HCT116 (cell line): ENCODE data around the gene ZGPAT. TPM values are rescaled to one million over a fixed set of nuclear protein-coding genes. Genes with fewer than 3 reads are reported as not detected.

Experiments used
- ATAC-seq: fragments of 200-7000 bp; cut with Tn5 transposase; 2 replicates; pipeline ENCODE4 v1.9.1; 2020; ENCODE audit warnings: mild to moderate bottlenecking, moderate library complexity
- BruUV-seq: library from RNA; stranded (reverse); fragments of 400-500 nt; replicated peaks from 2 replicates; lab custom pipeline; 2021; lab: Mats Ljungman, UMichigan
- CTCF ChIA-PET: fragments of 300-600 bp; sonication (Branson Sonifier 250); formaldehyde crosslinking; loops from one replicate; lab custom pipeline; 2021; ENCODE audit warnings: antibody characterized with exemption; lab: Charles Lee
- POLR2A ChIA-PET: fragments of 300-600, 350-600 bp; sonication (Branson Sonifier 250); formaldehyde crosslinking; loops from one replicate; lab custom pipeline; 2021; ENCODE audit warnings: antibody characterized with exemption; lab: Charles Lee
- RAD21 ChIA-PET, 2 experiments: fragments of 300-600 bp; sonication (Branson Sonifier 250); formaldehyde crosslinking; loops; one replicate each; lab custom pipeline; 2023; ENCODE audit warnings: low total read pairs in 2 of 2; ENCODE audit not compliant: uncharacterized antibody in 2 of 2, unreplicated experiment in 2 of 2, low non-redundant PET in 1 of 2; lab: Charles Lee
- DNase-seq: peaks from one replicate; pipeline ENCODE4 v3.0.0-alpha.2; 2010; ENCODE audit warnings: low read depth, low spot score
- H2AFZ ChIP-seq: fragments of 200-600 bp; shearing (Covaris generic), sonication (generic); 2 replicates; pipeline ENCODE4 v1.6.1; 2017; ENCODE audit warnings: low read depth, mixed run types, mixed read lengths, antibody characterized with exemption, low read length; ENCODE audit not compliant: poor library complexity, severe bottlenecking
- H3K27ac ChIP-seq: 2 replicates; pipeline ENCODE4 v1.5.1; 2012; ENCODE audit warnings: low read depth, low read length
- H3K27me3 ChIP-seq: fragments of 200-600 bp; sonication (generic); 2 replicates; pipeline ENCODE4 v1.6.1; 2016; ENCODE audit warnings: mixed run types, low read length, mixed read lengths; ENCODE audit not compliant: insufficient read depth
- H3K36me3 ChIP-seq, 2 experiments: fragments of 200-500 bp in 1 of 2; fragments of 200-600 bp in 1 of 2; sonication (Bioruptor generic) in 1 of 2; sonication (generic) in 1 of 2; 2 replicates each; pipeline versions ENCODE4 v1.5.1 to v1.6.1; 2014 to 2016; ENCODE audit warnings: low read length in 2 of 2, inconsistent platforms in 1 of 2, mixed read lengths in 1 of 2, mixed run types in 1 of 2; ENCODE audit not compliant: insufficient read depth in 2 of 2, control insufficient read depth in 1 of 2
- H3K4me1 ChIP-seq, 2 experiments: fragments of 200-600 bp in 1 of 2; sonication (generic) in 1 of 2; 2 replicates each; pipeline versions ENCODE4 v1.5.1 to v1.6.1; 2012 to 2017; ENCODE audit warnings: low read length in 2 of 2, inconsistent platforms in 1 of 2, mild to moderate bottlenecking in 1 of 2, mixed read lengths in 1 of 2, mixed run types in 1 of 2, moderate library complexity in 1 of 2; ENCODE audit not compliant: insufficient read depth in 2 of 2, control insufficient read depth in 1 of 2
- H3K4me2 ChIP-seq: fragments of 200-600 bp; sonication (generic); 2 replicates; pipeline ENCODE4 v1.6.1; 2017; ENCODE audit warnings: mixed run types, low read length, mixed read lengths
- H3K4me3 ChIP-seq, 2 experiments: fragments of 200-600 bp in 1 of 2; sonication (generic) in 1 of 2; replicated peaks in 1 of 2; 2 replicates each; pipeline ENCODE4 v1.5.1; 2011 to 2016; ENCODE audit warnings: low read length in 2 of 2, control low read depth in 1 of 2, low read depth in 1 of 2, mild to moderate bottlenecking in 1 of 2, mixed read lengths in 1 of 2, mixed run types in 1 of 2
- H3K79me2 ChIP-seq: fragments of 200-600 bp; sonication (generic); 2 replicates; pipeline ENCODE4 v1.6.1; 2017; ENCODE audit warnings: mild to moderate bottlenecking, mixed run types, low read length, moderate library complexity, mixed read lengths; ENCODE audit not compliant: insufficient read depth
- H3K9ac ChIP-seq: fragments of 200-600 bp; sonication (generic); 2 replicates; pipeline ENCODE4 v1.6.1; 2016; ENCODE audit warnings: low read length, mixed read lengths
- H3K9me2 ChIP-seq: fragments of 200-600 bp; sonication (generic), shearing (Covaris generic); 2 replicates; pipeline ENCODE4 v1.6.1; 2017; ENCODE audit warnings: mixed run types, mild to moderate bottlenecking, moderate library complexity; ENCODE audit not compliant: insufficient read depth
- H3K9me3 ChIP-seq, 2 experiments: fragments of 200-500 bp in 1 of 2; fragments of 200-600 bp in 1 of 2; sonication (Bioruptor generic) in 1 of 2; sonication (generic) in 1 of 2; 2 replicates each; pipeline ENCODE4 v1.6.1; 2014 to 2017; ENCODE audit warnings: low read length in 2 of 2, mixed read lengths in 2 of 2, inconsistent platforms in 1 of 2, low read depth in 1 of 2, mild to moderate bottlenecking in 1 of 2, mixed run types in 1 of 2, moderate library complexity in 1 of 2; ENCODE audit not compliant: control insufficient read depth in 1 of 2, insufficient read depth in 1 of 2
- H4K20me1 ChIP-seq: fragments of 200-600 bp; sonication (generic), shearing (Covaris generic); 2 replicates; pipeline ENCODE4 v1.6.1; 2017; ENCODE audit warnings: mixed run types, mild to moderate bottlenecking, moderate library complexity; ENCODE audit not compliant: insufficient read depth
- CBX3 ChIP-seq: IDR thresholded peaks from 2 replicates; pipeline ENCODE4 v1.6.1; 2012; ENCODE audit warnings: low read depth
- EGR1 ChIP-seq: IDR thresholded peaks from 2 replicates; pipeline ENCODE4 v1.6.1; 2012; ENCODE audit warnings: low read depth
- EZH2 ChIP-seq: fragments of 200-600 bp; sonication (generic); IDR thresholded peaks from 2 replicates; pipeline ENCODE4 v1.6.1; 2017; ENCODE audit warnings: antibody characterized with exemption, mixed run types
- POLR2A ChIP-seq: IDR thresholded peaks from 2 replicates; pipeline ENCODE4 v1.7.0; 2011; ENCODE audit warnings: borderline replicate concordance; ENCODE audit not compliant: insufficient read depth, insufficient read length; ENCODE audit errors: extremely low read depth
- RAD21 ChIP-seq: IDR thresholded peaks from 2 replicates; pipeline ENCODE4 v1.6.1; 2012; ENCODE audit warnings: low read depth, mild to moderate bottlenecking
- REST ChIP-seq: IDR thresholded peaks from 2 replicates; pipeline ENCODE4 v1.6.1; 2012; ENCODE audit warnings: low read depth
- SIN3A ChIP-seq: IDR thresholded peaks from 2 replicates; pipeline ENCODE4 v1.6.1; 2012; ENCODE audit warnings: low read depth
- SP1 ChIP-seq: IDR thresholded peaks from 2 replicates; pipeline ENCODE4 v1.6.1; 2012; ENCODE audit warnings: low read depth
- SRF ChIP-seq: IDR thresholded peaks from 2 replicates; pipeline ENCODE4 v1.6.1; 2012; ENCODE audit warnings: low read depth
- TCF7L2 ChIP-seq: IDR thresholded peaks from 2 replicates; pipeline ENCODE4 v1.7.0; 2011; ENCODE audit warnings: borderline replicate concordance, inconsistent platforms; ENCODE audit not compliant: insufficient read depth, insufficient read length; ENCODE audit errors: extremely low read depth
- YY1 ChIP-seq: IDR thresholded peaks from 2 replicates; pipeline ENCODE4 v1.6.1; 2011; ENCODE audit warnings: low read length, low read depth, moderate library complexity, mild to moderate bottlenecking; ENCODE audit not compliant: insufficient replicate concordance; ENCODE audit errors: extremely low read depth
- ZBTB33 ChIP-seq: IDR thresholded peaks from 2 replicates; pipeline ENCODE4 v1.6.1; 2011; ENCODE audit warnings: mild to moderate bottlenecking, low read length, moderate library complexity; ENCODE audit not compliant: insufficient replicate concordance; ENCODE audit errors: extremely low read depth
- ZNF274 ChIP-seq: fragments of 200-500 bp; sonication (Bioruptor generic); IDR thresholded peaks from 2 replicates; pipeline ENCODE4 v1.6.1; 2014; ENCODE audit warnings: mild to moderate bottlenecking, low read depth, low read length, inconsistent platforms
- intact Hi-C: fragments of 100-400 bp; cut with micrococcal nuclease; formaldehyde crosslinking; loops from 2 replicates; pipeline ENCODE4 v1.10.0; 2022
- total RNA-seq: library from RNA; stranded (reverse); gene quantifications from one replicate; pipeline ENCODE4 v1.2.1, GENCODE V29; 2021; ENCODE audit not compliant: unreplicated experiment
- TF ChIP-seq, protein P1 (sequence below), 3 experiments: fragments of 200-600 bp in 1 of 3; sonication (generic) in 1 of 3; IDR thresholded peaks in 2 of 3; conservative IDR thresholded peaks in 1 of 3; 2 replicates each; pipeline ENCODE4 v1.5.1; 2012 to 2017; ENCODE audit warnings: low read depth in 2 of 3, low read length in 2 of 3, antibody characterized with exemption in 1 of 3, borderline replicate concordance in 1 of 3, control low read depth in 1 of 3, mild to moderate bottlenecking in 1 of 3, mixed read lengths in 1 of 3, mixed run types in 1 of 3, moderate library complexity in 1 of 3; ENCODE audit not compliant: insufficient read depth in 1 of 3
- TF ChIP-seq, protein P2 (sequence below): IDR thresholded peaks from 2 replicates; pipeline ENCODE4 v1.6.1; 2012

The ZGPAT gene
- total RNA-seq, 1 experiment from 2014 or later: 30.6 TPM

- ChIA-PET CTCF (no interaction called here), POLR2A (interaction anchor here (0.9 kb wide), 1 partner anchor 10 kb away, joined by 3 read pairs; no protein-coding TSS in a partner anchor)
- Histone ChIP-seq H3K9ac (no peak overlapping the region), H3K27ac (no peak overlapping the region), H3K4me3 (no peak overlapping the region)
- DNase-seq: no peak
- TF ChIP-seq RAD21 (no peak), EZH2 (no peak), TCF7L2 (no peak), CBX3 (no peak), SP1 (no peak), ZNF274 (no peak), SRF (no peak), POLR2A (no peak), ZBTB33 (no peak), SIN3A (no peak), EGR1 (no peak), REST (no peak), YY1 (no peak)
- TF ChIP-seq, protein P1, sequence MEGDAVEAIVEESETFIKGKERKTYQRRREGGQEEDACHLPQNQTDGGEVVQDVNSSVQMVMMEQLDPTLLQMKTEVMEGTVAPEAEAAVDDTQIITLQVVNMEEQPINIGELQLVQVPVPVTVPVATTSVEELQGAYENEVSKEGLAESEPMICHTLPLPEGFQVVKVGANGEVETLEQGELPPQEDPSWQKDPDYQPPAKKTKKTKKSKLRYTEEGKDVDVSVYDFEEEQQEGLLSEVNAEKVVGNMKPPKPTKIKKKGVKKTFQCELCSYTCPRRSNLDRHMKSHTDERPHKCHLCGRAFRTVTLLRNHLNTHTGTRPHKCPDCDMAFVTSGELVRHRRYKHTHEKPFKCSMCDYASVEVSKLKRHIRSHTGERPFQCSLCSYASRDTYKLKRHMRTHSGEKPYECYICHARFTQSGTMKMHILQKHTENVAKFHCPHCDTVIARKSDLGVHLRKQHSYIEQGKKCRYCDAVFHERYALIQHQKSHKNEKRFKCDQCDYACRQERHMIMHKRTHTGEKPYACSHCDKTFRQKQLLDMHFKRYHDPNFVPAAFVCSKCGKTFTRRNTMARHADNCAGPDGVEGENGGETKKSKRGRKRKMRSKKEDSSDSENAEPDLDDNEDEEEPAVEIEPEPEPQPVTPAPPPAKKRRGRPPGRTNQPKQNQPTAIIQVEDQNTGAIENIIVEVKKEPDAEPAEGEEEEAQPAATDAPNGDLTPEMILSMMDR (IDR thresholded peaks at IDR 0.05 in 2 of 3, conservative IDR thresholded peaks at IDR 0.05 in 1 of 3; ENCODE audit: borderline replicate concordance in 1 of 3, insufficient read depth in 1 of 3, low read depth in 2 of 3, low read length in 2 of 3): no peak
- TF ChIP-seq, protein P2, sequence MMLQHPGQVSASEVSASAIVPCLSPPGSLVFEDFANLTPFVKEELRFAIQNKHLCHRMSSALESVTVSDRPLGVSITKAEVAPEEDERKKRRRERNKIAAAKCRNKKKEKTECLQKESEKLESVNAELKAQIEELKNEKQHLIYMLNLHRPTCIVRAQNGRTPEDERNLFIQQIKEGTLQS: no peak
- TF ChIP-seq, all 23 proteins: peak for 0
- Histone ChIP-seq H3K36me3 (peaks cover 8 to 49% of the 10 kb centered on the region in 2 experiments), H3K4me1 (peaks cover 5 to 11% of the 10 kb centered on the region in 2 experiments), H2AFZ (no peak overlapping the region), H3K79me2 (peaks cover 92% of the 10 kb centered on the region), H3K4me2 (no peak overlapping the region), H4K20me1 (no peaks in the 10 kb centered on the region), H3K9me2 (no peaks in the 10 kb centered on the region), H3K27me3 (no peaks in the 10 kb centered on the region), H3K9me3 (peaks cover 0 to 6% of the 10 kb centered on the region in 2 experiments; a peak in 1 of 4 replicates)
- BruUV-seq: no TSS peak
- intact Hi-C loops: no loop called here
- no peak for ATAC-seq
- RAD21 ChIA-PET: no interaction called here
Measured at GRCh38 chr20:63712191-63712590, 4.4 kb downstream of the ZGPAT start.
